DND-41 (cell line): ENCODE data around the gene TMC2.

Source experiments
- ATAC-seq: fragments of 200-7000 bp; cut with Tn5 transposase; 3 replicates; pipeline ENCODE4 v1.9.1; 2021; ENCODE audit warnings: low read depth; ENCODE audit not compliant: insufficient read depth
- DNase-seq: peaks from one replicate; pipeline ENCODE4 v3.0.0-alpha.2; 2020
- H2AFZ ChIP-seq: 2 replicates; pipeline ENCODE4 v1.6.0; 2012; ENCODE audit warnings: low read depth, low read length
- H3K27ac ChIP-seq: 2 replicates; pipeline ENCODE4 v1.5.1; 2012; ENCODE audit warnings: low read length, inconsistent platforms
- H3K27me3 ChIP-seq: fragments of 200-600 bp; sonication (generic); 2 replicates; pipeline ENCODE4 v1.6.0; 2012; ENCODE audit warnings: low read length, mild to moderate bottlenecking, inconsistent platforms; ENCODE audit not compliant: insufficient read depth, poor library complexity
- H3K36me3 ChIP-seq: 2 replicates; pipeline ENCODE4 v1.5.1; 2012; ENCODE audit warnings: low read length, inconsistent platforms; ENCODE audit not compliant: insufficient read depth
- H3K4me1 ChIP-seq: 2 replicates; pipeline ENCODE4 v1.5.1; 2012; ENCODE audit warnings: mild to moderate bottlenecking, low read length; ENCODE audit not compliant: insufficient read depth
- H3K4me2 ChIP-seq: 2 replicates; pipeline ENCODE4 v1.6.0; 2012; ENCODE audit warnings: mild to moderate bottlenecking, moderate library complexity, low read length, inconsistent platforms; ENCODE audit not compliant: insufficient read depth
- H3K4me3 ChIP-seq, 2 experiments: fragments of 200-600 bp in 1 of 2; shearing (Covaris generic) in 1 of 2; 2 replicates each; pipeline ENCODE4 v1.5.1; 2012 to 2016; ENCODE audit warnings: inconsistent platforms in 2 of 2, low read length in 2 of 2, mild to moderate bottlenecking in 2 of 2, low read depth in 1 of 2, moderate library complexity in 1 of 2
- H3K79me2 ChIP-seq: 2 replicates; pipeline ENCODE4 v1.6.0; 2012; ENCODE audit warnings: low read length, inconsistent platforms; ENCODE audit not compliant: insufficient read depth
- H3K9ac ChIP-seq: 2 replicates; pipeline ENCODE4 v1.6.0; 2012; ENCODE audit warnings: low read depth, mild to moderate bottlenecking, inconsistent platforms, low read length, moderate library complexity
- H3K9me3 ChIP-seq: 2 replicates; pipeline ENCODE4 v1.5.1; 2012; ENCODE audit warnings: low read length, moderate library complexity, mild to moderate bottlenecking, inconsistent platforms; ENCODE audit not compliant: insufficient read depth, severe bottlenecking
- H4K20me1 ChIP-seq: 2 replicates; pipeline ENCODE4 v1.6.0; 2012; ENCODE audit warnings: low read length; ENCODE audit not compliant: insufficient read depth
- EZH2 ChIP-seq: IDR thresholded peaks from 3 replicates; pipeline ENCODE4 v1.6.1; 2012; ENCODE audit warnings: borderline replicate concordance, low read depth, mild to moderate bottlenecking, moderate library complexity, low read length, inconsistent platforms; ENCODE audit not compliant: severe bottlenecking
- TF ChIP-seq, protein P1 (sequence below): IDR thresholded peaks from 2 replicates; pipeline ENCODE4 v1.5.1; 2012; ENCODE audit warnings: borderline replicate concordance, low read length, moderate library complexity, mild to moderate bottlenecking; ENCODE audit not compliant: poor library complexity, severe bottlenecking; ENCODE audit errors: extremely low read depth

The TMC2 gene

GRCh38 chr20:2653556-2654383 lies 117.4 kb downstream of the TMC2 start:
- H3K9ac ChIP-seq: peak overlapping the region; percentile 94
- H3K79me2 ChIP-seq: peaks cover 65% of the 10 kb centered on the region
- no peak for DNase-seq
- TF ChIP-seq EZH2: no peak
- TF ChIP-seq, protein P1, sequence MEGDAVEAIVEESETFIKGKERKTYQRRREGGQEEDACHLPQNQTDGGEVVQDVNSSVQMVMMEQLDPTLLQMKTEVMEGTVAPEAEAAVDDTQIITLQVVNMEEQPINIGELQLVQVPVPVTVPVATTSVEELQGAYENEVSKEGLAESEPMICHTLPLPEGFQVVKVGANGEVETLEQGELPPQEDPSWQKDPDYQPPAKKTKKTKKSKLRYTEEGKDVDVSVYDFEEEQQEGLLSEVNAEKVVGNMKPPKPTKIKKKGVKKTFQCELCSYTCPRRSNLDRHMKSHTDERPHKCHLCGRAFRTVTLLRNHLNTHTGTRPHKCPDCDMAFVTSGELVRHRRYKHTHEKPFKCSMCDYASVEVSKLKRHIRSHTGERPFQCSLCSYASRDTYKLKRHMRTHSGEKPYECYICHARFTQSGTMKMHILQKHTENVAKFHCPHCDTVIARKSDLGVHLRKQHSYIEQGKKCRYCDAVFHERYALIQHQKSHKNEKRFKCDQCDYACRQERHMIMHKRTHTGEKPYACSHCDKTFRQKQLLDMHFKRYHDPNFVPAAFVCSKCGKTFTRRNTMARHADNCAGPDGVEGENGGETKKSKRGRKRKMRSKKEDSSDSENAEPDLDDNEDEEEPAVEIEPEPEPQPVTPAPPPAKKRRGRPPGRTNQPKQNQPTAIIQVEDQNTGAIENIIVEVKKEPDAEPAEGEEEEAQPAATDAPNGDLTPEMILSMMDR: no peak
- peak overlapping the region; percentile 96 for H3K27ac ChIP-seq
- peak overlapping the region; percentile 75 to 86; a peak in 3 of 4 replicates for H3K4me3 ChIP-seq
- no peak for ATAC-seq
- peaks cover 59% of the 10 kb centered on the region for H3K36me3 ChIP-seq
- no peaks in the 10 kb centered on the region for H3K9me3 ChIP-seq
- peak overlapping the region; percentile 85 for H3K4me2 ChIP-seq
- H3K4me1 ChIP-seq: peaks cover 49% of the 10 kb centered on the region
- no peak overlapping the region for H2AFZ ChIP-seq
- H3K27me3 ChIP-seq: no peaks in the 10 kb centered on the region
- peaks cover 61% of the 10 kb centered on the region for H4K20me1 ChIP-seq

- peak overlapping the region; percentile 94 for H3K9ac ChIP-seq
- no peaks in the 10 kb centered on the region for H3K9me3 ChIP-seq
- H3K4me1 ChIP-seq: peaks cover 49% of the 10 kb centered on the region
- H3K36me3 ChIP-seq: peaks cover 65% of the 10 kb centered on the region
- H4K20me1 ChIP-seq: peaks cover 67% of the 10 kb centered on the region
- ATAC-seq: no peak
- no peaks in the 10 kb centered on the region for H3K27me3 ChIP-seq
- no peak overlapping the region for H2AFZ ChIP-seq
- H3K79me2 ChIP-seq: peaks cover 65% of the 10 kb centered on the region
- peak overlapping the region; percentile 75 to 86; a peak in 3 of 4 replicates for H3K4me3 ChIP-seq
- peak overlapping the region; percentile 85 for H3K4me2 ChIP-seq
- peak overlapping the region; percentile 33 for H3K27ac ChIP-seq
- no peak for TF ChIP-seq EZH2
- TF ChIP-seq, protein P1: no peak
- no peak for DNase-seq
Observed at GRCh38 chr20:2654384-2654822, 118.0 kb downstream of the TMC2 start.

DNA sequence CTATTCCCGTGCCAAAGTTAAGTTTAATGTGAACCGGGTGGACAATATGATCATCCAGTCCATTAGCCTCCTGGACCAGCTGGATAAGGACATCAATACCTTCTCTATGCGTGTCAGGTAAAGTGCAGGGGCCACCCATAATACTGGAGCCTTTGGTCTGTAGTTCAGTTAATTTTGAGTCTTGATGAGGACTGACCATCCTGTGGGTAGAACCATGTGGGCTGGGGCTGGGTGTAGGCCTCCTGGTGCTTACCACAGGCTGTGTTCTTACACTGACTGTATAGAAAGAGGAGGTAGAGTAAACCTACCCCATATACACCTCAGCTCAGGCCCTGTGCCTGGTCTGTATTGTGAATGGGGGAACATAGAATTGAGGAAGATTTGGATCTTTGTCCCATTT lies 118.5 kb downstream of the TMC2 start:
- peaks cover 71% of the 10 kb centered on the region for H4K20me1 ChIP-seq
- H3K79me2 ChIP-seq: peaks cover 65% of the 10 kb centered on the region
- H3K36me3 ChIP-seq: peaks cover 69% of the 10 kb centered on the region
- no peak for ATAC-seq
- peak overlapping the region; percentile 85 for H3K4me2 ChIP-seq
- no peaks in the 10 kb centered on the region for H3K9me3 ChIP-seq
- no peaks in the 10 kb centered on the region for H3K27me3 ChIP-seq
- 0 out of 2 replicates have a peak overlapping the region, but pooled peaks have one; percentile 11 for H3K27ac ChIP-seq
- H3K4me1 ChIP-seq: peaks cover 49% of the 10 kb centered on the region
- peak overlapping the region; percentile 94 for H3K9ac ChIP-seq
- peak overlapping the region in 1 of 2 experiments; percentile 86; a peak in 3 of 4 replicates for H3K4me3 ChIP-seq
- no peak overlapping the region for H2AFZ ChIP-seq
- no peak for DNase-seq
- TF ChIP-seq, protein P1: no peak
- TF ChIP-seq EZH2: no peak
